ENCODE results near the gene ZNF253. TPM values are rescaled to one million over a fixed set of nuclear protein-coding genes. Genes with fewer than 3 reads are reported as not detected.
A peak's percentile ranks its signal among the peaks of the same experiment; 100 is the strongest.

The ZNF253 gene
- total and polyA plus RNA-seq, 2 of the 13 experiments (the other 11 are each of a cell fraction or from before 2014, with no cell fraction given), result 3.5 to 10.6 TPM

- TF ChIP-seq ZNF687 (CRISPR knock-in tag; IDR thresholded peaks at IDR 0.05) (peak; percentile 82), ZNF549 (CRISPR knock-in tag; IDR thresholded peaks at IDR 0.05) (no peak), ZNF557 (CRISPR knock-in tag; IDR thresholded peaks at IDR 0.05) (0 out of 2 replicates have a peak, but pooled peaks have one; percentile 47), RFXANK (CRISPR knock-in tag; IDR thresholded peaks at IDR 0.05) (0 out of 2 replicates have a peak, but pooled peaks have one; percentile 56), ZNF878 (CRISPR knock-in tag; IDR thresholded peaks at IDR 0.05) (no peak), ARID2 (CRISPR knock-in tag; IDR thresholded peaks at IDR 0.05; ENCODE audit: borderline replicate concordance) (no peak), NCOR1 (IDR thresholded peaks at IDR 0.05; ENCODE audit: borderline replicate concordance, low read length) (no peak), NR2F6 (IDR thresholded peaks at IDR 0.05) (no peak), NR2F6 (CRISPR knock-in tag; IDR thresholded peaks at IDR 0.05) (no peak), TP53 (CRISPR knock-in tag; conservative IDR thresholded peaks at IDR 0.05) (no peak), ZNF20 (CRISPR knock-in tag; IDR thresholded peaks at IDR 0.05) (peak; percentile 80; the same call in 1 of the 2 replicates), ZNF570 (CRISPR knock-in tag; IDR thresholded peaks at IDR 0.05; ENCODE audit: borderline replicate concordance) (no peak; the same call in 1 of the 2 replicates), POGZ (CRISPR knock-in tag; IDR thresholded peaks at IDR 0.05) (peak; percentile 80)
- TF ChIP-seq, protein P1, sequence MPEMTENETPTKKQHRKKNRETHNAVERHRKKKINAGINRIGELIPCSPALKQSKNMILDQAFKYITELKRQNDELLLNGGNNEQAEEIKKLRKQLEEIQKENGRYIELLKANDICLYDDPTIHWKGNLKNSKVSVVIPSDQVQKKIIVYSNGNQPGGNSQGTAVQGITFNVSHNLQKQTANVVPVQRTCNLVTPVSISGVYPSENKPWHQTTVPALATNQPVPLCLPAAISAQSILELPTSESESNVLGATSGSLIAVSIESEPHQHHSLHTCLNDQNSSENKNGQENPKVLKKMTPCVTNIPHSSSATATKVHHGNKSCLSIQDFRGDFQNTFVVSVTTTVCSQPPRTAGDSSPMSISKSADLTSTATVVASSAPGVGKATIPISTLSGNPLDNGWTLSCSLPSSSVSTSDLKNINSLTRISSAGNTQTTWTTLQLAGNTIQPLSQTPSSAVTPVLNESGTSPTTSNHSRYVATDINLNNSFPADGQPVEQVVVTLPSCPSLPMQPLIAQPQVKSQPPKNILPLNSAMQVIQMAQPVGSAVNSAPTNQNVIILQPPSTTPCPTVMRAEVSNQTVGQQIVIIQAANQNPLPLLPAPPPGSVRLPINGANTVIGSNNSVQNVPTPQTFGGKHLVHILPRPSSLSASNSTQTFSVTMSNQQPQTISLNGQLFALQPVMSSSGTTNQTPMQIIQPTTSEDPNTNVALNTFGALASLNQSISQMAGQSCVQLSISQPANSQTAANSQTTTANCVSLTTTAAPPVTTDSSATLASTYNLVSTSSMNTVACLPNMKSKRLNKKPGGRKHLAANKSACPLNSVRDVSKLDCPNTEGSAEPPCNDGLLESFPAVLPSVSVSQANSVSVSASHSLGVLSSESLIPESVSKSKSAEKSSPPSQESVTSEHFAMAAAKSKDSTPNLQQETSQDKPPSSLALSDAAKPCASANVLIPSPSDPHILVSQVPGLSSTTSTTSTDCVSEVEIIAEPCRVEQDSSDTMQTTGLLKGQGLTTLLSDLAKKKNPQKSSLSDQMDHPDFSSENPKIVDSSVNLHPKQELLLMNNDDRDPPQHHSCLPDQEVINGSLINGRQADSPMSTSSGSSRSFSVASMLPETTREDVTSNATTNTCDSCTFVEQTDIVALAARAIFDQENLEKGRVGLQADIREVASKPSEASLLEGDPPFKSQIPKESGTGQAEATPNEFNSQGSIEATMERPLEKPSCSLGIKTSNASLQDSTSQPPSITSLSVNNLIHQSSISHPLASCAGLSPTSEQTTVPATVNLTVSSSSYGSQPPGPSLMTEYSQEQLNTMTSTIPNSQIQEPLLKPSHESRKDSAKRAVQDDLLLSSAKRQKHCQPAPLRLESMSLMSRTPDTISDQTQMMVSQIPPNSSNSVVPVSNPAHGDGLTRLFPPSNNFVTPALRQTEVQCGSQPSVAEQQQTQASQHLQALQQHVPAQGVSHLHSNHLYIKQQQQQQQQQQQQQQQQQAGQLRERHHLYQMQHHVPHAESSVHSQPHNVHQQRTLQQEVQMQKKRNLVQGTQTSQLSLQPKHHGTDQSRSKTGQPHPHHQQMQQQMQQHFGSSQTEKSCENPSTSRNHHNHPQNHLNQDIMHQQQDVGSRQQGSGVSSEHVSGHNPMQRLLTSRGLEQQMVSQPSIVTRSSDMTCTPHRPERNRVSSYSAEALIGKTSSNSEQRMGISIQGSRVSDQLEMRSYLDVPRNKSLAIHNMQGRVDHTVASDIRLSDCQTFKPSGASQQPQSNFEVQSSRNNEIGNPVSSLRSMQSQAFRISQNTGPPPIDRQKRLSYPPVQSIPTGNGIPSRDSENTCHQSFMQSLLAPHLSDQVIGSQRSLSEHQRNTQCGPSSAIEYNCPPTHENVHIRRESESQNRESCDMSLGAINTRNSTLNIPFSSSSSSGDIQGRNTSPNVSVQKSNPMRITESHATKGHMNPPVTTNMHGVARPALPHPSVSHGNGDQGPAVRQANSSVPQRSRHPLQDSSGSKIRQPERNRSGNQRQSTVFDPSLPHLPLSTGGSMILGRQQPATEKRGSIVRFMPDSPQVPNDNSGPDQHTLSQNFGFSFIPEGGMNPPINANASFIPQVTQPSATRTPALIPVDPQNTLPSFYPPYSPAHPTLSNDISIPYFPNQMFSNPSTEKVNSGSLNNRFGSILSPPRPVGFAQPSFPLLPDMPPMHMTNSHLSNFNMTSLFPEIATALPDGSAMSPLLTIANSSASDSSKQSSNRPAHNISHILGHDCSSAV (CRISPR knock-in tag; IDR thresholded peaks at IDR 0.05; ENCODE audit: borderline replicate concordance), result no peak
- TF ChIP-seq, protein P2, sequence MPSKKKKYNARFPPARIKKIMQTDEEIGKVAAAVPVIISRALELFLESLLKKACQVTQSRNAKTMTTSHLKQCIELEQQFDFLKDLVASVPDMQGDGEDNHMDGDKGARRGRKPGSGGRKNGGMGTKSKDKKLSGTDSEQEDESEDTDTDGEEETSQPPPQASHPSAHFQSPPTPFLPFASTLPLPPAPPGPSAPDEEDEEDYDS (CRISPR knock-in tag; IDR thresholded peaks at IDR 0.05), result peak; percentile 96
Measured at GRCh38 chr19:19865750-19866610, at the start of gene ZNF253 (continued).

Data from HepG2 (cell line).